DND-41 (cell line): Measurements from ENCODE around the gene TNNT2.

Source experiments
- ATAC-seq: fragments of 200-7000 bp; cut with Tn5 transposase; 3 replicates; pipeline ENCODE4 v1.9.1; 2021; ENCODE audit warnings: low read depth; ENCODE audit not compliant: insufficient read depth
- DNase-seq: peaks from one replicate; pipeline ENCODE4 v3.0.0-alpha.2; 2020
- H2AFZ ChIP-seq: 2 replicates; pipeline ENCODE4 v1.6.0; 2012; ENCODE audit warnings: low read depth, low read length
- H3K27ac ChIP-seq: 2 replicates; pipeline ENCODE4 v1.5.1; 2012; ENCODE audit warnings: low read length, inconsistent platforms
- H3K27me3 ChIP-seq: fragments of 200-600 bp; sonication (generic); 2 replicates; pipeline ENCODE4 v1.6.0; 2012; ENCODE audit warnings: low read length, mild to moderate bottlenecking, inconsistent platforms; ENCODE audit not compliant: insufficient read depth, poor library complexity
- H3K36me3 ChIP-seq: 2 replicates; pipeline ENCODE4 v1.5.1; 2012; ENCODE audit warnings: low read length, inconsistent platforms; ENCODE audit not compliant: insufficient read depth
- H3K4me1 ChIP-seq: 2 replicates; pipeline ENCODE4 v1.5.1; 2012; ENCODE audit warnings: mild to moderate bottlenecking, low read length; ENCODE audit not compliant: insufficient read depth
- H3K4me2 ChIP-seq: 2 replicates; pipeline ENCODE4 v1.6.0; 2012; ENCODE audit warnings: mild to moderate bottlenecking, moderate library complexity, low read length, inconsistent platforms; ENCODE audit not compliant: insufficient read depth
- H3K4me3 ChIP-seq, 2 experiments: fragments of 200-600 bp in 1 of 2; shearing (Covaris generic) in 1 of 2; 2 replicates each; pipeline ENCODE4 v1.5.1; 2012 to 2016; ENCODE audit warnings: inconsistent platforms in 2 of 2, low read length in 2 of 2, mild to moderate bottlenecking in 2 of 2, low read depth in 1 of 2, moderate library complexity in 1 of 2
- H3K79me2 ChIP-seq: 2 replicates; pipeline ENCODE4 v1.6.0; 2012; ENCODE audit warnings: low read length, inconsistent platforms; ENCODE audit not compliant: insufficient read depth
- H3K9ac ChIP-seq: 2 replicates; pipeline ENCODE4 v1.6.0; 2012; ENCODE audit warnings: low read depth, mild to moderate bottlenecking, inconsistent platforms, low read length, moderate library complexity
- H3K9me3 ChIP-seq: 2 replicates; pipeline ENCODE4 v1.5.1; 2012; ENCODE audit warnings: low read length, moderate library complexity, mild to moderate bottlenecking, inconsistent platforms; ENCODE audit not compliant: insufficient read depth, severe bottlenecking
- H4K20me1 ChIP-seq: 2 replicates; pipeline ENCODE4 v1.6.0; 2012; ENCODE audit warnings: low read length; ENCODE audit not compliant: insufficient read depth
- EZH2 ChIP-seq: IDR thresholded peaks from 3 replicates; pipeline ENCODE4 v1.6.1; 2012; ENCODE audit warnings: borderline replicate concordance, low read depth, mild to moderate bottlenecking, moderate library complexity, low read length, inconsistent platforms; ENCODE audit not compliant: severe bottlenecking
- TF ChIP-seq, protein P1 (sequence below): IDR thresholded peaks from 2 replicates; pipeline ENCODE4 v1.5.1; 2012; ENCODE audit warnings: borderline replicate concordance, low read length, moderate library complexity, mild to moderate bottlenecking; ENCODE audit not compliant: poor library complexity, severe bottlenecking; ENCODE audit errors: extremely low read depth

TNNT2 gene

DNA sequence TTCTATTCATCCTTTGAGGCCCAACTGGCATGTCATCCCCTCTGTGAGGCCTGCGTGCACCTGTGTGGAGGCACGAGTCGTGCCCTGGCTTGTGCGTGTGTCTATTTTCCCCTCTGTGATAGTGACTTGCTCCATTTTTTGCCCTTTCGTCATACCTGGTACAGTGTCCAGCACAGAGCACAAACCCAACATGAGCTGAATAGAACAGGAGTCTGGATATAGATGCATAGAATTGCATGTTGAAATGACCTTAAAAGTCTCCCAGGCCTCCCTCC lies 32.5 kb downstream of the TNNT2 start:
- Histone ChIP-seq H3K9ac (no peak overlapping the region), H3K27ac (no peak overlapping the region), H3K4me1 (no peaks in the 10 kb centered on the region), H3K4me3 (no peak overlapping the region), H3K36me3 (no peaks in the 10 kb centered on the region), H4K20me1 (no peaks in the 10 kb centered on the region), H3K9me3 (no peaks in the 10 kb centered on the region), H3K79me2 (no peaks in the 10 kb centered on the region), H2AFZ (no peak overlapping the region), H3K27me3 (peaks cover 2% of the 10 kb centered on the region), H3K4me2 (no peak overlapping the region)
- no peak for DNase-seq
- TF ChIP-seq, protein P1, sequence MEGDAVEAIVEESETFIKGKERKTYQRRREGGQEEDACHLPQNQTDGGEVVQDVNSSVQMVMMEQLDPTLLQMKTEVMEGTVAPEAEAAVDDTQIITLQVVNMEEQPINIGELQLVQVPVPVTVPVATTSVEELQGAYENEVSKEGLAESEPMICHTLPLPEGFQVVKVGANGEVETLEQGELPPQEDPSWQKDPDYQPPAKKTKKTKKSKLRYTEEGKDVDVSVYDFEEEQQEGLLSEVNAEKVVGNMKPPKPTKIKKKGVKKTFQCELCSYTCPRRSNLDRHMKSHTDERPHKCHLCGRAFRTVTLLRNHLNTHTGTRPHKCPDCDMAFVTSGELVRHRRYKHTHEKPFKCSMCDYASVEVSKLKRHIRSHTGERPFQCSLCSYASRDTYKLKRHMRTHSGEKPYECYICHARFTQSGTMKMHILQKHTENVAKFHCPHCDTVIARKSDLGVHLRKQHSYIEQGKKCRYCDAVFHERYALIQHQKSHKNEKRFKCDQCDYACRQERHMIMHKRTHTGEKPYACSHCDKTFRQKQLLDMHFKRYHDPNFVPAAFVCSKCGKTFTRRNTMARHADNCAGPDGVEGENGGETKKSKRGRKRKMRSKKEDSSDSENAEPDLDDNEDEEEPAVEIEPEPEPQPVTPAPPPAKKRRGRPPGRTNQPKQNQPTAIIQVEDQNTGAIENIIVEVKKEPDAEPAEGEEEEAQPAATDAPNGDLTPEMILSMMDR: no peak
- TF ChIP-seq EZH2: no peak
- ATAC-seq: no peak

DNA sequence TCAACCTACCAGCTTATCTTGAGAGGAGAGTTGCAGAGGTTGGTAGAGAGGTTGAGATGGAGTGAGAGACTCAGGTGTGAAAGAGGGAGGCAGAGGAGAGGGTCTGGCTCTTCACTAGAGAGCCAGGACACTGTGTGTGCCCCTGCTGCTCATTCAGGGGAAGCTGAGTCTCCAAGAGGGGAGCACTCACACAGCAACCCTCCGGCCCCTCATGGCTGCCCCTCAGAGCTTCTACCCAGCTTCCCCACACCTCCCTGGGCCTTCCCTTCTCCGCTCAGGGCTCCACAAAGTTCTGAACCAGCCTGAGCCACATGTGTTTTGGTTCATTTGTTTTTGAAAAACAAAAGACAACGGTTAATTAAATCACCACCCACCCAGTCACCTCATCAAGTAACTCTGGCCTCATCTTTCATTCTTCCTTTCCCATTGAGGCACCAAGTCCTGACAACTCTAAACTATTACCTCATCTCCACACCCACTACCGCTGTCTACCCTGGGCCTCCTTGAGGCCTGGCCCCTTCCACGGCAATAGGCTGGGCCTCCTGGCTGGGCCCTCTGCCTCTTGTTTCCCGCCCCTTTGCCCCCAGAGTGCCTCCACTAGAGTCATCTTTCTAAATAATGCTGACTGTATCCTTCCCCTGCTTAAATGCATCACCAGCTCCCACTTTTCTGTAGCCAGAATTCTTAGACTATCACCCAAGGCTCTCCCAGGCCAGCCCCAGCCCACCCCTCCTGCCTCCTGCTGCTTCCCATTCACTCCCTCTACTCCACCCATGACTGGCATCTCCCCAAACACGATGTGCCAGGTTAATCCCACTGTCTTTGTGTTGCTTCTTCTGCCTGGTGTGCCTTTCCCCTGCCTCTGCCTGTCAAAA lies 33.0 kb downstream of the TNNT2 start:
- no peak overlapping the region for H3K4me2 ChIP-seq
- no peak overlapping the region for H2AFZ ChIP-seq
- no peaks in the 10 kb centered on the region for H4K20me1 ChIP-seq
- no peak overlapping the region for H3K27ac ChIP-seq
- no peaks in the 10 kb centered on the region for H3K4me1 ChIP-seq
- TF ChIP-seq, protein P1: no peak
- no peak for TF ChIP-seq EZH2
- no peak overlapping the region for H3K4me3 ChIP-seq
- ATAC-seq (no peak), DNase-seq (no peak)
- H3K79me2 ChIP-seq: no peaks in the 10 kb centered on the region
- H3K9me3 ChIP-seq: no peaks in the 10 kb centered on the region
- H3K36me3 ChIP-seq: no peaks in the 10 kb centered on the region
- peaks cover 2% of the 10 kb centered on the region for H3K27me3 ChIP-seq
- no peak overlapping the region for H3K9ac ChIP-seq

DNA sequence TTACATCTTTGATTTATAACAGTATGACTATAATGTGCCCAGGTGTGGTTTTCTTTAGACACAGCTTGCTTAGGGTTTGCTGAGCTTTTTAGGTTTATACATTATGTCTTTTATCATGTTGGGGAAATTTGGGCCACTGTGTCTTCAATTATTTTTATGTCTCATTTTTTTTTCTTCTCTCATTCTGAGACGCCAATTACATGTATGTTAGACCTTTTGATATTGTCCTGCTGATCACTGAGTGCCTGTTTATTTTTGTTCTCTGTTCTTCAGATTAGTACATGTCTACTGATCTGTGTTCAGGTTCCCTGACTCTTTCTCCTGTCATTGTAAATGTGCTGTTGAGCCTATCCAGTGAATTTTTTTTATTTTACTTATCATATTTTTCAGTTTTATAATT lies 36.1 kb downstream of the TNNT2 start:
- no peak for ATAC-seq

More for the DNA sequence above, 36.1 kb downstream of the TNNT2 start:
- Histone ChIP-seq H3K36me3 (no peaks in the 10 kb centered on the region), H3K4me3 (no peak overlapping the region), H3K4me1 (no peaks in the 10 kb centered on the region), H3K9me3 (no peaks in the 10 kb centered on the region), H3K27me3 (peaks cover 2% of the 10 kb centered on the region), H3K4me2 (no peak overlapping the region), H3K27ac (no peak overlapping the region), H4K20me1 (no peaks in the 10 kb centered on the region), H3K9ac (no peak overlapping the region), H3K79me2 (no peaks in the 10 kb centered on the region), H2AFZ (no peak overlapping the region)
- no peak for DNase-seq
- no peak for TF ChIP-seq EZH2
- TF ChIP-seq, protein P1: no peak
